GOT3 (cell line): ENCODE results near the gene UROD.

Experiments
- DNase-seq: peaks from one replicate; lab custom pipeline; 2025; ENCODE audit warnings: mixed read lengths; lab: John Stamatoyannopoulos, UW

UROD gene

GRCh38 chr1:45008516-45008915, 3.5 kb upstream of the UROD start:
- no peak for DNase-seq

GRCh38 chr1:45009296-45009865, 2.7 kb upstream of the UROD start:
- DNase-seq = no peak

- no peak for DNase-seq
Observed at GRCh38 chr1:45009956-45010854, 1.8 kb upstream of the UROD start.

- no peak for DNase-seq
Observed at GRCh38 chr1:45010855-45011811, 921 bp upstream of the UROD start, which contains the start of gene HECTD3. TSS of gene HECTD3 (minus strand) at chr1:45011324. CDS start at chr1:45011257, 67 bp downstream.

GRCh38 chr1:45012639-45013278, 705 bp downstream of the UROD start:
- DNase-seq = no peak

GRCh38 chr1:45013551-45014209, 1.6 kb downstream of the UROD start:
- no peak for DNase-seq

- peak; percentile 38 for DNase-seq
Observed at GRCh38 chr1:45014321-45015028, 2.4 kb downstream of the UROD start.

- DNase-seq = no peak
Observed at GRCh38 chr1:45015683-45016082, 3.6 kb downstream of the UROD start.

GRCh38 chr1:45016090-45016697, 4.1 kb downstream of the UROD start:
- no peak for DNase-seq

GRCh38 chr1:45016767-45017166, 4.7 kb downstream of the UROD start:
- DNase-seq = no peak

- no peak for DNase-seq
Observed at GRCh38 chr1:45018599-45019230, 6.7 kb downstream of the UROD start.

- DNase-seq = no peak
Observed at GRCh38 chr1:45023663-45024062, 11.6 kb downstream of the UROD start.

GRCh38 chr1:45026446-45026845, 14.4 kb downstream of the UROD start:
- no peak for DNase-seq

- no peak for DNase-seq
Observed at GRCh38 chr1:45032837-45033236, 20.8 kb downstream of the UROD start.

- no peak for DNase-seq
Observed at GRCh38 chr1:45033356-45033755, 21.3 kb downstream of the UROD start.

GRCh38 chr1:45035631-45036301, 23.7 kb downstream of the UROD start:
- no peak for DNase-seq

- no peak for DNase-seq
Observed at GRCh38 chr1:45037456-45037855, 25.4 kb downstream of the UROD start.

GRCh38 chr1:45038240-45038639, 26.2 kb downstream of the UROD start:
- no peak for DNase-seq
